ENCODE results near the gene TTLL6. TPM values are rescaled to one million over a fixed set of nuclear protein-coding genes. Genes with fewer than 3 reads are reported as not detected.

Gene TTLL6
- total RNA-seq, 1 experiment from 2014 or later, result 2.4 TPM

DNA sequence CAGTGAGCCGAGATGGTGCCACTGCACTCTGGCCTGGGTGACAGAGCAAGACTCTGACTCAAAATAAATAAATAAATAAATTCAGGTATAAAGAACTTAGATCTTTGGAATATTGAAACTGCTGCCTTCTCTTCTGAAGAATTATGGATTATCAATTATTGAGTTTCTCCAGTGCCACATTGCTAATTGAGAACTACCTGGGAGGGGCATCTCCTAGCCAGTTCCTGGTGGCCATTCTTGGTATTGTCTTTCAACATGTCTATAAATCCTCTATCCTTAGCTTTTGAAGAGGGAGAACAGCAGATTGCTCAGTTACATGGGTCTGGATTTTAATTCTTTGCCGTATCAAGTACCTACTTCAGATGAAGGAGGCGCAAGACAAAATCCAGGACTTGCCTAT lies 43.0 kb upstream of the TTLL6 start:
- no peak overlapping the region for H4K5ac ChIP-seq (ENCODE audit: insufficient read length, low read depth, low read length)
- no peak for DNase-seq
- no peak overlapping the region for H2AFZ ChIP-seq (ENCODE audit: low read length)
- H3K4me1 Mint-ChIP-seq, result no peaks in the 10 kb centered on the region
- no peak overlapping the region for H3K4ac ChIP-seq (ENCODE audit: low read depth, low read length)
- no peak overlapping the region for H3K4me2 ChIP-seq (ENCODE audit: insufficient read depth, insufficient read length, low read length)
- H3K27ac ChIP-seq (ENCODE audit: insufficient read length, low read depth, low read length), result no peak overlapping the region
- no peak overlapping the region for H2BK120ac ChIP-seq (ENCODE audit: low read depth, low read length, poor library complexity, severe bottlenecking)
- no peaks in the 10 kb centered on the region for H4K20me1 ChIP-seq (ENCODE audit: control insufficient read depth, insufficient read depth, insufficient read length)
- H3K56ac ChIP-seq (ENCODE audit: insufficient read length, low read depth, low read length), result no peak overlapping the region
- no peak overlapping the region for H3K27ac Mint-ChIP-seq
- H3K23me2 ChIP-seq (ENCODE audit: insufficient read length, low read depth, low read length, poor library complexity, severe bottlenecking), result no peaks in the 10 kb centered on the region
- H2AK5ac ChIP-seq (ENCODE audit: insufficient read length, low read length), result no peak overlapping the region
- no peaks in the 10 kb centered on the region for H3K9me3 Mint-ChIP-seq
- H2BK15ac ChIP-seq (ENCODE audit: low read depth, low read length), result no peak overlapping the region
- no peak overlapping the region for H4K91ac ChIP-seq (ENCODE audit: insufficient read length, low read depth, low read length)
- H2BK20ac ChIP-seq (ENCODE audit: low read depth, low read length, poor library complexity, severe bottlenecking), result no peak overlapping the region
- no peaks in the 10 kb centered on the region for H3K79me2 ChIP-seq (ENCODE audit: insufficient read depth, low read length)
- H3K79me1 ChIP-seq (ENCODE audit: insufficient read depth, low read depth, low read length, poor library complexity, severe bottlenecking), result no peaks in the 10 kb centered on the region
- H3K14ac ChIP-seq (ENCODE audit: insufficient read depth, low read length), result no peak overlapping the region
- no peak overlapping the region for H2BK12ac ChIP-seq (ENCODE audit: insufficient read length, low read depth, low read length)
- no peaks in the 10 kb centered on the region for H3K27me3 Mint-ChIP-seq (ENCODE audit: low read depth)
- H3K4me3 Mint-ChIP-seq, result no peak overlapping the region
- no peaks in the 10 kb centered on the region for H3K27me3 ChIP-seq (ENCODE audit: insufficient read depth, low read length)
- H2BK5ac ChIP-seq (ENCODE audit: insufficient read length, low read length), result no peak overlapping the region
- H3K36me3 Mint-ChIP-seq (ENCODE audit: insufficient read depth in 1 of 3, low read depth in 3 of 3), result peaks cover 0 to 14% (median 0%) of the 10 kb centered on the region in 3 experiments; a peak in 3 of 7 replicates
- H3K9me3 ChIP-seq (ENCODE audit: control insufficient read depth, low read depth, low read length), result no peaks in the 10 kb centered on the region
- H4K8ac ChIP-seq (replicated peaks; ENCODE audit: insufficient read length, low read depth, low read length), result no peak overlapping the region
- H3K4me1 ChIP-seq (ENCODE audit: insufficient read depth, low read length), result 0 out of 2 replicates have a peak, but pooled peaks cover 4% of the 10 kb centered on the region
- no peak overlapping the region for H3K9ac ChIP-seq (ENCODE audit: extremely low read depth, insufficient read length, low read length)
- no peak overlapping the region for H3K18ac ChIP-seq (ENCODE audit: insufficient read length, low read depth, low read length)
- WGBS (ENCODE audit: extremely low coverage, insufficient read length, low lambda C conversion rate), result no CpG with 5 or more reads among the region's 3 CpGs
- TF ChIP-seq, protein P1, sequence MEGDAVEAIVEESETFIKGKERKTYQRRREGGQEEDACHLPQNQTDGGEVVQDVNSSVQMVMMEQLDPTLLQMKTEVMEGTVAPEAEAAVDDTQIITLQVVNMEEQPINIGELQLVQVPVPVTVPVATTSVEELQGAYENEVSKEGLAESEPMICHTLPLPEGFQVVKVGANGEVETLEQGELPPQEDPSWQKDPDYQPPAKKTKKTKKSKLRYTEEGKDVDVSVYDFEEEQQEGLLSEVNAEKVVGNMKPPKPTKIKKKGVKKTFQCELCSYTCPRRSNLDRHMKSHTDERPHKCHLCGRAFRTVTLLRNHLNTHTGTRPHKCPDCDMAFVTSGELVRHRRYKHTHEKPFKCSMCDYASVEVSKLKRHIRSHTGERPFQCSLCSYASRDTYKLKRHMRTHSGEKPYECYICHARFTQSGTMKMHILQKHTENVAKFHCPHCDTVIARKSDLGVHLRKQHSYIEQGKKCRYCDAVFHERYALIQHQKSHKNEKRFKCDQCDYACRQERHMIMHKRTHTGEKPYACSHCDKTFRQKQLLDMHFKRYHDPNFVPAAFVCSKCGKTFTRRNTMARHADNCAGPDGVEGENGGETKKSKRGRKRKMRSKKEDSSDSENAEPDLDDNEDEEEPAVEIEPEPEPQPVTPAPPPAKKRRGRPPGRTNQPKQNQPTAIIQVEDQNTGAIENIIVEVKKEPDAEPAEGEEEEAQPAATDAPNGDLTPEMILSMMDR (conservative IDR thresholded peaks at IDR 0.05), result peak; percentile 56
- H3T11ph ChIP-seq (ENCODE audit: low read length), result no peak overlapping the region
- no peak overlapping the region for H3K23ac ChIP-seq (ENCODE audit: insufficient read length, low read depth, low read length)

Measured in H9 (cell line).